Motor neuron (in vitro differentiated cells): ENCODE results near the gene ZC3H8. TPM values are rescaled to one million over a fixed set of nuclear protein-coding genes. Genes with fewer than 3 reads are reported as not detected.

ENCODE experiments used
- ATAC-seq, 8 experiments: fragments of 200-7000 bp; cut with Tn5 transposase; replicated peaks in 6 of 8; 2 replicates each; pipeline ENCODE4 v1.8.0; 2021; ENCODE audit warnings: mild to moderate bottlenecking in 8 of 8, moderate library complexity in 8 of 8
- H3K27ac ChIP-seq, 2 donors: fragments of 250-450 bp; sonication (Bioruptor Pico); 2 replicates each; pipeline ENCODE4 v1.9.0; 2021; ENCODE audit warnings: antibody characterized with exemption in 2 of 2, mild to moderate bottlenecking in 2 of 2, moderate library complexity in 1 of 2
- H3K4me1 ChIP-seq, 2 donors: fragments of 250-450 bp; sonication (Bioruptor Pico); replicated peaks in 1 of 2; 2 replicates each; pipeline ENCODE4 v1.6.1; 2021; ENCODE audit warnings: antibody characterized with exemption in 2 of 2, mild to moderate bottlenecking in 2 of 2, moderate library complexity in 1 of 2
- H3K4me3 ChIP-seq, 5 donors: fragments of 250-450 bp; sonication (Bioruptor Pico); 2 replicates each; pipeline ENCODE4 v1.9.0; 2021; ENCODE audit warnings: antibody characterized with exemption in 5 of 5, mild to moderate bottlenecking in 5 of 5, moderate library complexity in 4 of 5
- WGBS, 10 experiments: fragments of 450-650 bp; shearing (Covaris generic); methylation state at CpG; one replicate each; pipeline ENCODE4 v1.0.0; 2022; 5-methylcytosine and 5-hydroxymethylcytosine counted together
- in situ Hi-C, 9 experiments: fragments of 400-800 bp; cut with MboI; loops; one replicate each; pipeline ENCODE4 v1.15.0; 2021; ENCODE audit warnings: low sequenced_read_pairs in 9 of 9, low pct_unique_long_range_greater_than_20kb in 2 of 9; ENCODE audit not compliant: unreplicated experiment in 9 of 9
- total RNA-seq, 8 experiments: library from RNA; unstranded; fragments of 300-600 nt; gene quantifications; 2 replicates each; pipeline versions ENCODE4 v1.2.3 to v1.2.4, GENCODE V29; 2022

Gene ZC3H8
- total RNA-seq, 8 experiments from 2014 or later = 13.7 to 43.4 (median 22.8) TPM

- Histone ChIP-seq H3K4me3 (no peak overlapping the region), H3K4me1 (no peaks in the 10 kb centered on the region), H3K27ac (no peak overlapping the region)
- no peak for ATAC-seq
- in situ Hi-C loops = no loop called here
- 80 to 100% (median 100%) methylated on average over 1 to 2 of the region's 8 CpGs; no CpG with 5 or more reads in 7 of the 10 experiments for WGBS, 10 experiments
These were observed 70.7 kb downstream of the ZC3H8 start for GRCh38 chr2:112184121-112184520.

DNA sequence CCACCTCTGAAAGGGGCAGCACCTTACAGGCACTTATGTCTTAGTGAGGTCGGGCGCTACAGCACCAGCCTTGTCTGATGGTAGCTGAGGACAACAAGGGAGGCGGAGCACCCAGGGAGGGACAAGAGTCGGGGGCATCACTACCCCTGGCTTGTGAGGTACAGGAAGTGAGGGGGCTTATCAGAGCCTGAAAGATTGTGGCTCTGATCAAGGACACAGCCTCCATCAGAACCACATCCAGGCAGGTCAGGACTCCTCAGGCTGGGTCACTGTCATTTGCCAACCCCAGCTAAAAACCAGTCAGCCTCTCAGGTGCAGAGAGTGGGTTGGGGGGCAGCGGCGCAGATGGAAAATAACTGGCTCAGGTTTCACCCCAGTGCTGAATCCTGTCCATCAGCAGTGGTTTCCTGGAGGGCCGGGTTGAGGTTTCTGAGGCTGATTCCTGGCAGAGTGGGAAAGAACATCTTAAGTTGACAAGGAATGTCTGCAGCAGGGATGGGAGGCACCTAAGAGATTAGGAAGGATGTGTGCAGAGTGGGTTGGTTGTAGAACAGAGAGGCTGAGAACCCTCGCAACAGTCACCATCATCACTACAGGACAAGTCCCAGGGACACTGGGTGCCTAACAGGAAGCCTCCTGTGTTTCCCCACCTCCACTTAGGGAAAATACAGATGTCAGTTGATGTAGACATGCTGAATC lies 71.4 kb downstream of the ZC3H8 start:
- in situ Hi-C loops = no loop called here
- Histone ChIP-seq H3K4me3 (no peak overlapping the region), H3K4me1 (no peaks in the 10 kb centered on the region), H3K27ac (no peak overlapping the region)
- ATAC-seq = no peak
- 80 to 100% (median 89%) methylated on average over 2 to 6 of the region's 8 CpGs; no CpG with 5 or more reads in 3 of the 10 experiments for WGBS, 10 experiments

DNA sequence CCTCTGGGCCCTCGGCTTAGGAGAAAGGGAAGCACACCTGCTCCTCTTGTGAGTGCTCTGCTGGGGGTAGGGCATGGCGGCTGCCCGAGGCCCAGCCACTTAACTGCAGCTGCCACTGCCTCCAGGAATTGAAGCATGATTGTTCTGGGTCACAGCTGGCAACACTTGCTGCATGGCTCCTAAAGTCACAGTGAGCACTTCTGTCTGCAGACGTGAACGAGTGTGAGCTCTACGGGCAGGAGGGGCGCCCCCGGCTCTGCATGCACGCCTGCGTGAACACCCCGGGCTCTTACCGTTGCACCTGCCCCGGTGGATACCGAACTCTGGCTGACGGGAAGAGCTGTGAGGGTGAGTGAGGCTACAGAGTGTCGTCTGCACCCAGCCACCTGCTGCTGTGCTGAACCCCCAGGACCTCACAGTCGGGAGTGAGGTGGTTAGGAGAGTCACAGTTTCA lies 72.2 kb downstream of the ZC3H8 start:
- peak in 2 of 8 experiments; percentile 7 to 19 for ATAC-seq
- Histone ChIP-seq H3K27ac (no peak overlapping the region), H3K4me1 (no peaks in the 10 kb centered on the region), H3K4me3 (no peak overlapping the region)
- WGBS, 10 experiments = 60 to 100% (median 82%) methylated on average over 1 to 9 of the region's 17 CpGs; no CpG with 5 or more reads in 4 of the 10 experiments
- in situ Hi-C loops = no loop called here

- 50 to 100% (median 80%) methylated on average over 1 to 13 of the region's 54 CpGs; no CpG with 5 or more reads in 3 of the 10 experiments for WGBS, 10 experiments
- in situ Hi-C loops = no loop called here
- no peaks in the 10 kb centered on the region for H3K4me1 ChIP-seq
- no peak overlapping the region for H3K27ac ChIP-seq
- H3K4me3 ChIP-seq = no peak overlapping the region
- ATAC-seq = no peak
These were observed 73.1 kb downstream of the ZC3H8 start for GRCh38 chr2:112181571-112182290.

GRCh38 chr2:112175958-112176573 lies 78.8 kb downstream of the ZC3H8 start:
- in situ Hi-C loops = no loop called here
- Histone ChIP-seq H3K4me3 (no peak overlapping the region), H3K27ac (no peak overlapping the region), H3K4me1 (no peaks in the 10 kb centered on the region)
- WGBS, 10 experiments = 64 to 100% (median 92%) methylated on average over 1 to 7 of the region's 7 CpGs
- no peak for ATAC-seq

DNA sequence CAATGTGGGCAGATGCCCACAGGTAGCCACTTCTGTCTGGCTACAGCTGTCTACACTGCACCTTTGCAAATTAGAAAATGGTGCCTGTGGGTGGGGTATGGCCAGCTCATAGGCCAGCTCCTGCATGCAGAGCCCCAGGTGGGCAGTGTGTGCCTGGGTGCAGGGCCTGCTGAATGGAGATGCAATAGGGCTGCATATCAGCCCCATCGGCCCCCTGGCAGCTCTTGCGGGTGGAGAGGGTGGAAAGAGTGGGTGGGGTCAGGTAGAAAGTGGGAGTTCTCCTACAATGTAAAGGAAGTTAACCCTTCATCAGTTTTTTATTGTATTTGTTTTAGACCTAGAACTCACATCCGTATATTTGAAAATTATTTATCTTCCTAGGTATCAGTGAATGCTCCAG lies 79.5 kb downstream of the ZC3H8 start:
- in situ Hi-C loops = no loop called here
- 90 to 100% (median 100%) methylated on average over 1 to 3 of the region's 3 CpGs; no CpG with 5 or more reads in 5 of the 10 experiments for WGBS, 10 experiments
- no peak overlapping the region for H3K27ac ChIP-seq
- no peaks in the 10 kb centered on the region for H3K4me1 ChIP-seq
- no peak overlapping the region for H3K4me3 ChIP-seq
- ATAC-seq = no peak

DNA sequence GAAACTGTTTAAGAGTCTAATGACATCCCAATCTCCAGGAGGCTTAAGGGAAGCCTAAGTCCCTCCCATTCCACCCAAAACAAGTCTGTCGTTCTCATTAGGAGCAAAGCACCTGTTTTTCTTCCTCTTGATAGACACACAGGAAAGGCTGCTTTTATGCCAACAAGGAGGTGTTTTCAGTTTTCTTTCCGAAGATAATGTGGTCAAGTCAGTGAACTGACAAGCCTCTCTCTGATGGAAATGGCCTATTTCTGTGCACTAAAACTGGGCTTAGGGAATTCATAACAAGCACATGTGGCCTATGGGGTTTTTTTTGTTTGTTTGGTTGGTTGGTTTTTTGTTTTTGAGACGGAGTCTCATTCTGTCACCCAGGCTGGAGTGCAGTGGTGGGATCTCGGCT lies 80.5 kb downstream of the ZC3H8 start:
- in situ Hi-C loops = no loop called here
- H3K27ac ChIP-seq = no peak overlapping the region
- H3K4me1 ChIP-seq = no peaks in the 10 kb centered on the region
- no peak overlapping the region for H3K4me3 ChIP-seq
- ATAC-seq = no peak
- 67 to 100% (median 80%) methylated on average over 1 to 4 of the region's 4 CpGs for WGBS, 10 experiments

- in situ Hi-C loops = no loop called here
- Histone ChIP-seq H3K27ac (no peak overlapping the region), H3K4me3 (no peak overlapping the region), H3K4me1 (no peaks in the 10 kb centered on the region)
- WGBS, 10 experiments = 61 to 100% (median 88%) methylated on average over 2 to 10 of the region's 11 CpGs
- peak in 1 of 8 experiments; percentile 93 for ATAC-seq
These were observed 81.1 kb downstream of the ZC3H8 start for GRCh38 chr2:112173646-112174319.

DNA sequence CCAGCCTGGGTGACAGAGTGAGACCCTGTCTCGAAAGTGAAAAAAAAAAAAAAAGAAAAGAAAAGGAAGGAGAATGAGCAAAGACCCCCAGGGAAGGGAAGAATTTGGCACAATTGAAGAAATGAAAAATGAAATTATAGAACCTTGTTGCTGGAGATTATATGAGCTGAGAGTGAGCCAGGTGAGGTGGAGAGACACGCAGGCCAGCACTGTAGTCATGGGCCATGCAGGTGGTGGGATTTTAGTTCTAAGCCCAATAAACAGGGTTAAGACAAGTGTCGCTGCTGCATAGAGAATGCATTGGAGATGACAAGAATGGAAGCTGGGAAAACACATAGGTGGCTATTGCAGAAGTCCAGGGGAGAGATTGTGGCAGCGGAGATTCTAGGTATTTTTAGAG lies 84.3 kb downstream of the ZC3H8 start:
- Histone ChIP-seq H3K4me3 (no peak overlapping the region), H3K4me1 (no peaks in the 10 kb centered on the region), H3K27ac (no peak overlapping the region)
- in situ Hi-C loops = no loop called here
- 52 to 100% (median 91%) methylated on average over 2 to 3 of the region's 4 CpGs for WGBS, 10 experiments
- no peak for ATAC-seq

GRCh38 chr2:112168422-112169124 lies 86.3 kb downstream of the ZC3H8 start:
- H3K27ac ChIP-seq = no peak overlapping the region
- WGBS, 10 experiments = 18 to 90% (median 42%) methylated on average over 1 to 6 of the region's 10 CpGs; no CpG with 5 or more reads in 3 of the 10 experiments
- no peak overlapping the region for H3K4me3 ChIP-seq
- peak in 2 of 8 experiments; percentile 97 for ATAC-seq
- in situ Hi-C loops = no loop called here
- H3K4me1 ChIP-seq = no peaks in the 10 kb centered on the region

- H3K27ac ChIP-seq = no peak overlapping the region
- 40 to 100% (median 89%) methylated on average over 2 to 12 of the region's 14 CpGs; no CpG with 5 or more reads in 2 of the 10 experiments for WGBS, 10 experiments
- ATAC-seq = no peak
- no peak overlapping the region for H3K4me3 ChIP-seq
- in situ Hi-C loops = no loop called here
- no peaks in the 10 kb centered on the region for H3K4me1 ChIP-seq
These were observed 87.9 kb downstream of the ZC3H8 start for GRCh38 chr2:112166806-112167499.

DNA sequence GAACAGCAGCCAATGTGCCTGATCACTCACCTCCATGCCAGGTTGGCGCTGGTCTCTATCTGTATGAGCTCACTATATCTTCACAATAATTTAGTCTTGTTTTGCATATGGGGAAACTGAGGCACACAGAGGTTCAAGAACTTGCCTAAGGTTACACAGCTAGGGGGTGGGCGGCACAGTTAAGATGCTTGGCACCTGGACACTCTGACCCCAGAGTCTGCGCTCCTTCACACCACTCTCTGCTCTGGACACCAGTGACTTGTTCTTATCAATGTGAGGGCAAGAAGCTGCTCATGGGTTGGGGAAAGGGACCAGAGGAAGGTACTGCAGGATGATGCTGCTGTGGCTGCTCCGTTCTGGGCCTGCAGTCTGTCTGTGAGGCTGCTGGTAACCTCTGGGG lies 89.5 kb downstream of the ZC3H8 start:
- no peak for ATAC-seq
- H3K27ac ChIP-seq = no peak overlapping the region
- no peaks in the 10 kb centered on the region for H3K4me1 ChIP-seq
- H3K4me3 ChIP-seq = no peak overlapping the region
- WGBS, 10 experiments = 40 to 100% (median 96%) methylated on average over 1 to 4 of the region's 4 CpGs; no CpG with 5 or more reads in 4 of the 10 experiments
- in situ Hi-C loops = no loop called here
